Fibroblast of pulmonary artery (primary cell): Measurements from ENCODE around the gene TRMO.

ENCODE experiments used
- DNase-seq: peaks from one replicate; pipeline ENCODE4 v3.0.0-alpha.2; 2010; ENCODE audit warnings: low read depth
- H3K4me3 ChIP-seq: replicated peaks from 2 replicates; pipeline ENCODE4 v1.5.1; 2011; ENCODE audit warnings: low read depth, mild to moderate bottlenecking, control low read depth, low read length, moderate library complexity
- TF ChIP-seq, protein P1 (sequence below): IDR thresholded peaks from 2 replicates; pipeline ENCODE4 v1.5.1; 2011; ENCODE audit warnings: mild to moderate bottlenecking, control low read depth, low read length, inconsistent platforms; ENCODE audit errors: missing control alignments

Gene TRMO

DNA sequence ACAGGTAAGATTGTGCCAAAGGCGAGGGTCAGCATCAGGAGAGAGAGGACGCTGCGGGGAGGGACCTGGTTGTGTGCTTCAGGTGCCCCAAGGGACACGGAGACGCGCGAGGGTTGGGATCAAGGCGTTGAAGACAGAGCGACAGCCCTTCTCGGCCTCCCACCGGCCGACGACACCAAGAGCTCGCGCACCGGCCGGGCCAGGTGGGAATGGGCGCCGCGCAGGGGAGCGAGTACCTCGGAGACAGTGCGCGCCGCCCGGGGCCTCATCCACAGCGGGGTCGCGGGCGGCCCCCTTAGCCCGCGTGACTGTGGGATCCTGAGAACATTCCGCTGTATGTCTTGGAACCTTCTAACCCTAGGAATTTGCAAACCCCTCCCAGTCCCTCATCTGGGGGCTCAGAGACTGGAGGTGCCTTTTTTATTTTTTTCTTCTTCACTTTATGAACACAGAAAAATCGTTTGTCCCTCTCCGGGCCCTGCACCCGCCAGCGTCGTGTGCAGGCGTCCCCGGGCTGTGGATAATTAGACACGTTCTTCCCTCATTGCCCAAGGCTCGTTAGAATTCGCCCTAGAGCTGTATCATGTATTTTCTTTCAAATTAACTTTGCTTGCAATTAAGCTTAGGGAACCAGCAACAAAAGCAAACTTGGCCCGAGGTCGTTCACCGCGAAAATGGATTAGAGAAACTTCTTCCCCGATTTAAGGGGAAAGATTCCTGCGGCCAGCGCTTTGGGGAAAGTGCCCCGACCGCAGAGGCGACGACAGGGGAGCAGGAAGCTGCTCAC lies 64.5 kb downstream of the TRMO start:
- H3K4me3 ChIP-seq = no peak overlapping the region
- TF ChIP-seq, protein P1, sequence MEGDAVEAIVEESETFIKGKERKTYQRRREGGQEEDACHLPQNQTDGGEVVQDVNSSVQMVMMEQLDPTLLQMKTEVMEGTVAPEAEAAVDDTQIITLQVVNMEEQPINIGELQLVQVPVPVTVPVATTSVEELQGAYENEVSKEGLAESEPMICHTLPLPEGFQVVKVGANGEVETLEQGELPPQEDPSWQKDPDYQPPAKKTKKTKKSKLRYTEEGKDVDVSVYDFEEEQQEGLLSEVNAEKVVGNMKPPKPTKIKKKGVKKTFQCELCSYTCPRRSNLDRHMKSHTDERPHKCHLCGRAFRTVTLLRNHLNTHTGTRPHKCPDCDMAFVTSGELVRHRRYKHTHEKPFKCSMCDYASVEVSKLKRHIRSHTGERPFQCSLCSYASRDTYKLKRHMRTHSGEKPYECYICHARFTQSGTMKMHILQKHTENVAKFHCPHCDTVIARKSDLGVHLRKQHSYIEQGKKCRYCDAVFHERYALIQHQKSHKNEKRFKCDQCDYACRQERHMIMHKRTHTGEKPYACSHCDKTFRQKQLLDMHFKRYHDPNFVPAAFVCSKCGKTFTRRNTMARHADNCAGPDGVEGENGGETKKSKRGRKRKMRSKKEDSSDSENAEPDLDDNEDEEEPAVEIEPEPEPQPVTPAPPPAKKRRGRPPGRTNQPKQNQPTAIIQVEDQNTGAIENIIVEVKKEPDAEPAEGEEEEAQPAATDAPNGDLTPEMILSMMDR = no peak
- DNase-seq = no peak

DNA sequence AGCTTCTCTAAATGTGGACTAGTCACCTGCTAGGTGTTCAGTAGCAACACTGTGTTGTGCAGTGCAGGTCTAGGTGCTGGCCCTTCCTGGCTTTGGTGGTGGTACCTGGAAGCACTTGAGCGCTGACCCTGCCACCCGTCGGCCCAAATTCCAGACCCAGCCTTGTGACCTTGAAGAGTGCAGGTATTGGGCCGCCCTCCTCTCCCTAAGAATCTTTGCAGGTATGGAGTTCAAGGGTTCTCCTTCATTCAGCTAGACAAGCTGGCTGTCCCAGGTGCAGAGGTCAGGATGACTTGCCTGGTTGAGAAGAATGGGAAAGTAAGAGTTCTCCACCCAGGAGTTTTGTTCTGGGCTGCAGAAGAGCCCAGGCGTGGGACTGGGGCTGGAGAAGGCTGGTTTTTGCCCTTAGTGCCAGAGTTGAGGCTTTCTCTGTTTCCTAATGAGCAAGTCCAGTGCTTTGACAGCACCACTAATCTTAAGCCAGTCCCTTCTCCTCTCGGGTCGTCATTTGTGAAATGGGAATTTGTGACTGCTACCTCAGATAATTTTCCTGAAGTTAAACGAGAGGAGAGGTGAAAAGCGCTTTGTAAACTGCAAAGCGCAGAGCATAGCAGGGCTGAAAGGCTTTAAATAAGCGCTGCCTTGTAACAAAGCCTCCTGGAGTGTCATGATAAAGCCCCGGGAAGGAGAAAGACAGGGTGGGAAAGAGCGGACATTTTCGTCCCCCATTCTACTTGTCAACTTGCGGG lies 65.3 kb downstream of the TRMO start:
- no peak for DNase-seq
- H3K4me3 ChIP-seq = no peak overlapping the region
- TF ChIP-seq, protein P1 = no peak

DNA sequence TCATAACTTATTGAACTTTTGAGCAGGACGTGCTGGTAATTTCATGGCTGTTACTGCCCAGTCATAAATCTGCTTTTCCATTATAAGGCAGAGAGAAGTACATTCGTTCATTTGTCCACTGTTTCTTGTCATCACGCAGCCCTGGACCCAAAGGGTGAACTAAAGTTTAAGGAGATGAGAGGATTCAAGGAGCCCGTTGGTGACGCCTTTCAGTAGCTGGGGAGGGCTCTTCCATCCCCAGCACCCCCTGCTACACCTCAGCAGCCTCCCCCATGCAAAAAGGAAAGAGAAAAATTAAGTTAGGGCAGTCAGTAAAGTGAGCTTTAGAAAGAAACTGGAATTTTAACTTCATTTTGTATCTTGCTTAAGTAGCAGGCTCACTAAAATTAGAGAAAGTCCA lies 66.4 kb downstream of the TRMO start:
- DNase-seq = no peak
- TF ChIP-seq, protein P1 = no peak
- H3K4me3 ChIP-seq = no peak overlapping the region

DNA sequence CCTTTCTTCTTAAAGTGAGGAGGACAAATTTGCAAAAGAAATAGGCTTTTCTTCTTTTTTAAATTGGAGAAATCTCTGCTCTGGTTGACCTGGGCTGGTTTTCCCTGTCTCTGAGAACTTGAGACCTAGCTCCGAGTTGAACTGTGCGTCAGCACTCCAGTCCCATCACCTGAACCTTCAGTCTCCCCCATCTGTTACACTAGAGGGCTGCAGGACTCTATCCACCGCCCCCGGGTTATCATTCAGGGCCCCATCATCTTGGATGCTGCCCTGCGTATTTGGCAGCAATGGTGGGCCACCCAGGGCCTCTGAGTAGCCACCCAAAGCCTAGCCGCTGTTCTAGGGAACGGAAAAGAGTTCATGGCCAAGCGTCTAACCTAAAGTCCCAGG lies 66.8 kb downstream of the TRMO start:
- no peak for DNase-seq
- no peak overlapping the region for H3K4me3 ChIP-seq
- TF ChIP-seq, protein P1 = no peak

DNA sequence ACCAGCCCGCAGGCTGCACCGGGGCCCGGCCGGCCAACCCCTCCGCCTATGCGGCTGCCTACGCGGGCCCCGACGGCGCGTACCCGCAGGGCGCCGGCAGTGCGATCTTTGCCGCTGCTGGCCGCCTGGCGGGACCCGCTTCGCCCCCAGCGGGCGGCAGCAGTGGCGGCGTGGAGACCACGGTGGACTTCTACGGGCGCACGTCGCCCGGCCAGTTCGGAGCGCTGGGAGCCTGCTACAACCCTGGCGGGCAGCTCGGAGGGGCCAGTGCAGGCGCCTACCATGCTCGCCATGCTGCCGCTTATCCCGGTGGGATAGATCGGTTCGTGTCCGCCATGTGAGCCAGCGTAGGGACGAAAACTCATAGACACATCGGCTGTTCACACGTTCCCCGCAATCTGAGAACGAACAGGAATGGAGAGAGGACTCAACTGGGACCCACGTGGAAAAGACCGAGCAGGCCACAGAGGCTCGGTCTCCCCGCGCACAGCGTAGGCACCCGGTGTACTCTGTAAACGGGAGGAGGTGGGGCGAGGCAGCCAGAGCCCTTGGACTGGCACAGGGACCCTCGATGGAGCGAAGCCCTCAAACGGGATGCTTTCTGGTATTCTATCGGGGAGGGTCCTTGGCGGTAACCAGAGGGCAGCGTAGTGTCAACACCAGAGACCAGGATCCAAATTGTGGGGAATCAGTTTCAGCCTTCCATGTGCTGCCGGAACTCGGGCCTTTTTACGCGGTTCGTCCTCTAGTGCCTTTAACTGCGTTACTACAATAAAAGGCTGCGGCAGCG lies 67.4 kb downstream of the TRMO start:
- DNase-seq = no peak
- TF ChIP-seq, protein P1 = no peak
- no peak overlapping the region for H3K4me3 ChIP-seq
